ENCODE results near the gene KANSL1. TPM values are rescaled to one million over a fixed set of nuclear protein-coding genes. Genes with fewer than 3 reads are reported as not detected.
A peak's percentile ranks its signal among the peaks of the same experiment; 100 is the strongest.

KANSL1 gene
- total and polyA plus RNA-seq, 2 donors (not counting 1 experiment from before 2014, with no cell fraction given), result 8.4 to 78.6 TPM

DNA sequence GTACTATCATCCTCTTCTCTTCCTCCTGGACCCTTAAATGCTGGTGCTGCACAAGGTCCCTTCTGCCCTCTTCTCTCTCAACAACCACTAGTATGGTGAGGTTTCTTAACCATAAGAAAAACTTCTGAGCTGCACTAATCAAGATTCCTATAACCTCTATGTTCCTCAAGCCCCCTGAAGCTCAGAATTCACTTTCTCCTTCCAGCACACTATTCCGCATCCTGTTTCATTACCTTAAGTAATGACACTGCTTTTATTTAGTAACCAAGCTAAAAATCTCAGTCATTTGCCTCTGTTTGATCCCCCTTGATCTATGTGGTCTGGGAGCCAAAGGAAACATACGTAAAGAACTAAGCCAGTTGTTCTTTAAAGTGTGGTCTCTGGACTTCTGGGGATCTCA, 20.1 kb downstream of the KANSL1 start:
- no peak overlapping the region for H2AFZ ChIP-seq (ENCODE audit: low read length)
- peaks cover 99% of the 10 kb centered on the region for H3K79me2 ChIP-seq (ENCODE audit: control insufficient read depth, insufficient read depth, low read length)
- peaks cover 7% of the 10 kb centered on the region for H3K36me3 ChIP-seq (ENCODE audit: control insufficient read depth, insufficient read depth, low read length)
- H3K9ac ChIP-seq (ENCODE audit: insufficient read depth, low read length), result no peak overlapping the region
- TF ChIP-seq, protein P1, sequence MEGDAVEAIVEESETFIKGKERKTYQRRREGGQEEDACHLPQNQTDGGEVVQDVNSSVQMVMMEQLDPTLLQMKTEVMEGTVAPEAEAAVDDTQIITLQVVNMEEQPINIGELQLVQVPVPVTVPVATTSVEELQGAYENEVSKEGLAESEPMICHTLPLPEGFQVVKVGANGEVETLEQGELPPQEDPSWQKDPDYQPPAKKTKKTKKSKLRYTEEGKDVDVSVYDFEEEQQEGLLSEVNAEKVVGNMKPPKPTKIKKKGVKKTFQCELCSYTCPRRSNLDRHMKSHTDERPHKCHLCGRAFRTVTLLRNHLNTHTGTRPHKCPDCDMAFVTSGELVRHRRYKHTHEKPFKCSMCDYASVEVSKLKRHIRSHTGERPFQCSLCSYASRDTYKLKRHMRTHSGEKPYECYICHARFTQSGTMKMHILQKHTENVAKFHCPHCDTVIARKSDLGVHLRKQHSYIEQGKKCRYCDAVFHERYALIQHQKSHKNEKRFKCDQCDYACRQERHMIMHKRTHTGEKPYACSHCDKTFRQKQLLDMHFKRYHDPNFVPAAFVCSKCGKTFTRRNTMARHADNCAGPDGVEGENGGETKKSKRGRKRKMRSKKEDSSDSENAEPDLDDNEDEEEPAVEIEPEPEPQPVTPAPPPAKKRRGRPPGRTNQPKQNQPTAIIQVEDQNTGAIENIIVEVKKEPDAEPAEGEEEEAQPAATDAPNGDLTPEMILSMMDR (conservative IDR thresholded peaks at IDR 0.05 in 1 of 2, IDR thresholded peaks at IDR 0.05 in 1 of 2; ENCODE audit: low read depth in 1 of 2, low read length in 2 of 2), result peak in 1 of 2 donors; percentile 0
- TF ChIP-seq EZH2 (IDR thresholded peaks at IDR 0.05; ENCODE audit: low read length, missing control alignments), result no peak
- H3K27ac ChIP-seq (ENCODE audit: insufficient read depth, low read length), result no peak overlapping the region
- no peak overlapping the region for H3K4me2 ChIP-seq (ENCODE audit: extremely low read depth, insufficient read depth, low read length)
- no peaks in the 10 kb centered on the region for H3K9me3 ChIP-seq (ENCODE audit: control insufficient read depth, insufficient read depth, low read depth, low read length)
- peaks cover 6% of the 10 kb centered on the region for H4K20me1 ChIP-seq (ENCODE audit: control insufficient read depth, extremely low read depth, insufficient read depth, low read length)
- DNase-seq (ENCODE audit: low read depth in 2 of 2), result no peak
- no peak overlapping the region for H3K4me3 ChIP-seq (replicated peaks in 1 of 4; ENCODE audit: control extremely low read depth in 1 of 4, insufficient read depth in 1 of 4, low read depth in 3 of 4, low read length in 4 of 4)
- peaks cover 2% of the 10 kb centered on the region for H3K4me1 ChIP-seq (ENCODE audit: control insufficient read depth, extremely low read depth, insufficient read depth, low read length)
- no peaks in the 10 kb centered on the region for H3K27me3 ChIP-seq (ENCODE audit: control insufficient read depth, insufficient read depth, low read length)

DNA sequence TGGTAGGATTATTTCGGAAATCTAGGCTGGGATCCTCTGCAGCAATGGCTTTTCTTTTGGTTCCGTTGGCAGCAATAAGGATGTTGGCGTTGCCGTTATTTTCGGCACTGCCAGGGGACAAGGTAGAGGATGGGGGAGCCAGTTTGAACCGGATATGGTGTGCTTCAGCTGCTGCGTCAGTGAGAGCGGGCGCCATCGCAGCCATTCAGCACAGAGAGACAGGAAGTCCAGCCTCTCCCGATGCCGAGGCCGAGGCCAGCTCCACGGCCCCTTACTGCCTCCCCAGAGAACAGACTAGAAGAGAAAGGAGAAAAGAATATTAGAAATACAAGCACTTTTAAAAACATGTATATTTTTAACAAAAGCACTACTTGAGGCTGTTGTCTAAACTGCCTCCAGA, 21.3 kb downstream of the KANSL1 start:
- no peaks in the 10 kb centered on the region for H3K9me3 ChIP-seq (ENCODE audit: control insufficient read depth, insufficient read depth, low read depth, low read length)
- no peak overlapping the region for H2AFZ ChIP-seq (ENCODE audit: low read length)
- TF ChIP-seq, protein P1 (conservative IDR thresholded peaks at IDR 0.05 in 1 of 2, IDR thresholded peaks at IDR 0.05 in 1 of 2; ENCODE audit: low read depth in 1 of 2, low read length in 2 of 2), result no peak
- TF ChIP-seq EZH2 (IDR thresholded peaks at IDR 0.05; ENCODE audit: low read length, missing control alignments), result no peak
- H3K36me3 ChIP-seq (ENCODE audit: control insufficient read depth, insufficient read depth, low read length), result peaks cover 7% of the 10 kb centered on the region
- peaks cover 98% of the 10 kb centered on the region for H3K79me2 ChIP-seq (ENCODE audit: control insufficient read depth, insufficient read depth, low read length)
- no peak overlapping the region for H3K27ac ChIP-seq (ENCODE audit: insufficient read depth, low read length)
- H3K4me2 ChIP-seq (ENCODE audit: extremely low read depth, insufficient read depth, low read length), result no peak overlapping the region
- peaks cover 10% of the 10 kb centered on the region for H3K4me1 ChIP-seq (ENCODE audit: control insufficient read depth, extremely low read depth, insufficient read depth, low read length)
- H3K27me3 ChIP-seq (ENCODE audit: control insufficient read depth, insufficient read depth, low read length), result no peaks in the 10 kb centered on the region
- no peak for DNase-seq (ENCODE audit: low read depth in 2 of 2)
- no peak overlapping the region for H3K4me3 ChIP-seq (replicated peaks in 1 of 4; ENCODE audit: control extremely low read depth in 1 of 4, insufficient read depth in 1 of 4, low read depth in 3 of 4, low read length in 4 of 4)
- no peak overlapping the region for H3K9ac ChIP-seq (ENCODE audit: insufficient read depth, low read length)
- peaks cover 8% of the 10 kb centered on the region for H4K20me1 ChIP-seq (ENCODE audit: control insufficient read depth, extremely low read depth, insufficient read depth, low read length)

DNA sequence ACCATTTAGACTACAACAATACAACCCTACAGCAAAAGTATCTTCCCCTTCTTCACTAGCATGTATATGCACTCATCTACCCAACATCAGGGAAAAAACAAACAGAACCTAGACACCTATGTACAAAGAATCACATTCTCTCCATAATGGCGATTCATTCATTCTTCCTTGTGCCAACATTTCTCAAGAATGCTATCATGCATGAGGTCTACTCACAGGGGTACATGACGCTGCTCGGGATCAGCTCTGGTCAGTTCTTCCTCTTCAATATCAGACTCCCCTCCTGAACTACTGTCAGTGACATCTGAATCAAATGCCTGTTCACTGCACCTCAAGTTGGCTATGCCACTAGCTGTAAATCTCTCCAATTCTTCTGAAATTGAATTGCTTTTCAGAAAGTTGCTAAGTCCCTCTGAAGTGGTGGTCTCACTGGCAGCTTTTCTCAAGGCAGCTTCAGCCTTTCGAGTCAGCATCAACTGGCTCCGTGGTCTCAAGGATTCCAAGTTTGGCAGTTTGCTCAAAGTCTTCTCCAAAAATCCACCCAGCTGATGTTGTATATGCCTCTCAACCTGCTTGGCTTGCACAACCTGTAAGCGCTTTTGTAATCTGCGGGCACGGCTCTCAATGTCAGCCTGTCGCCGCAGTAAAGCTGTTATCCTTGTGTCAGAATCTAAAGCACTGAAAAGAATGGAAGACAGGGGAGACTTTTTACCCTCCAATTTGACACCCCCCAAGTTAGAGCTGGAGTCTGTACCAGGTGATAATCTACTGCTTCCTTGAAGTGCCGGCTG, 22.4 kb downstream of the KANSL1 start:
- H3K79me2 ChIP-seq (ENCODE audit: control insufficient read depth, insufficient read depth, low read length), result peaks cover 98% of the 10 kb centered on the region
- H3K27me3 ChIP-seq (ENCODE audit: control insufficient read depth, insufficient read depth, low read length), result no peaks in the 10 kb centered on the region
- H3K36me3 ChIP-seq (ENCODE audit: control insufficient read depth, insufficient read depth, low read length), result peaks cover 7% of the 10 kb centered on the region
- peaks cover 10% of the 10 kb centered on the region for H3K4me1 ChIP-seq (ENCODE audit: control insufficient read depth, extremely low read depth, insufficient read depth, low read length)
- H3K4me2 ChIP-seq (ENCODE audit: extremely low read depth, insufficient read depth, low read length), result no peak overlapping the region
- H2AFZ ChIP-seq (ENCODE audit: low read length), result no peak overlapping the region
- no peak overlapping the region for H3K4me3 ChIP-seq (replicated peaks in 1 of 4; ENCODE audit: control extremely low read depth in 1 of 4, insufficient read depth in 1 of 4, low read depth in 3 of 4, low read length in 4 of 4)
- DNase-seq (ENCODE audit: low read depth in 2 of 2), result peak in 1 of 2 donors; percentile 30
- no peaks in the 10 kb centered on the region for H3K9me3 ChIP-seq (ENCODE audit: control insufficient read depth, insufficient read depth, low read depth, low read length)
- no peak overlapping the region for H3K9ac ChIP-seq (ENCODE audit: insufficient read depth, low read length)
- H3K27ac ChIP-seq (ENCODE audit: insufficient read depth, low read length), result no peak overlapping the region
- no peak for TF ChIP-seq EZH2 (IDR thresholded peaks at IDR 0.05; ENCODE audit: low read length, missing control alignments)
- H4K20me1 ChIP-seq (ENCODE audit: control insufficient read depth, extremely low read depth, insufficient read depth, low read length), result peaks cover 7% of the 10 kb centered on the region

Data from fibroblast of lung (primary cell).